HepG2 (cell line): ENCODE results near the gene MRGPRG. TPM values are rescaled to one million over a fixed set of nuclear protein-coding genes. Genes with fewer than 3 reads are reported as not detected.

Experiments used
- ATAC-seq: fragments of 200-7000 bp; cut with Tn5 transposase; 3 replicates; pipeline ENCODE4 v1.9.1; 2020; ENCODE audit warnings: mild to moderate bottlenecking, moderate library complexity
- BruUV-seq: library from RNA; stranded (reverse); fragments of 400-500 nt; replicated peaks from 2 replicates; lab custom pipeline; 2021; lab: Mats Ljungman, UMichigan
- CTCF ChIA-PET: fragments of 300-600 bp; formaldehyde crosslinking; extraction: SDS; loops from one replicate; lab custom pipeline; 2021; ENCODE audit warnings: low total read pairs, inconsistent platforms, low intra/inter-chr PET ratio; lab: Yijun Ruan, JAX
- POLR2A ChIA-PET: fragments of 350-600 bp; sonication (Branson Sonifier 250); formaldehyde crosslinking; loops from one replicate; lab custom pipeline; 2020; ENCODE audit warnings: antibody characterized with exemption, inconsistent platforms; lab: Yijun Ruan, JAX
- DNase-seq: peaks from one replicate; pipeline ENCODE4 v3.0.0-alpha.2; 2015; ENCODE audit warnings: low spot score
- FAIRE-seq: peaks from 3 replicates; lab custom pipeline; 2011; peaks lifted over from hg19 to GRCh38; lab: Jason Lieb, UNC
- H2AFZ ChIP-seq: one replicate; pipeline ENCODE4 v1.6.1; 2011; ENCODE audit warnings: low read length, inconsistent platforms
- H3K27ac ChIP-seq: fragments of 300-600 bp; 3 replicates; pipeline ENCODE4 v1.8.0; 2011; ENCODE audit warnings: mixed run types, mild to moderate bottlenecking, mixed read lengths, low read length, inconsistent platforms; ENCODE audit not compliant: insufficient read depth; ENCODE audit errors: extremely low read length
- H3K27me3 ChIP-seq, 2 experiments: fragments of 200-600 bp in 1 of 2; 2 replicates in 1 of 2; 3 replicates in 1 of 2; pipeline versions ENCODE4 v1.6.0 to v1.8.0; 2011; ENCODE audit warnings: low read length in 2 of 2, mild to moderate bottlenecking in 2 of 2, moderate library complexity in 2 of 2, inconsistent platforms in 1 of 2; ENCODE audit not compliant: insufficient read depth in 2 of 2, control insufficient read depth in 1 of 2
- H3K36me3 ChIP-seq, 2 experiments: fragments of 200-600 bp in 1 of 2; replicated peaks in 1 of 2; 2 replicates in 1 of 2; 3 replicates in 1 of 2; pipeline versions ENCODE4 v1.5.1 to v1.8.0; 2011; ENCODE audit warnings: low read length in 2 of 2, inconsistent platforms in 1 of 2; ENCODE audit not compliant: insufficient read depth in 2 of 2, control insufficient read depth in 1 of 2
- H3K4me1 ChIP-seq: 2 replicates; pipeline ENCODE4 v1.5.1; 2012; ENCODE audit warnings: low read length, inconsistent platforms; ENCODE audit not compliant: insufficient read depth
- H3K4me2 ChIP-seq: 2 replicates; pipeline ENCODE4 v1.6.0; 2011; ENCODE audit warnings: low read depth, low read length, inconsistent platforms
- H3K4me3 ChIP-seq, 3 experiments: fragments of 200-600 bp in 1 of 3; sonication (generic), shearing (Covaris generic) in 1 of 3; replicated peaks in 1 of 3; 2 replicates each; pipeline ENCODE4 v1.5.1; 2011 to 2016; ENCODE audit warnings: low read length in 3 of 3, inconsistent platforms in 2 of 3, low read depth in 2 of 3, mild to moderate bottlenecking in 2 of 3, control low read depth in 1 of 3, mixed read lengths in 1 of 3; ENCODE audit not compliant: insufficient read depth in 1 of 3
- H3K79me2 ChIP-seq: one replicate; pipeline ENCODE4 v1.6.1; 2011; ENCODE audit warnings: low read length, inconsistent platforms; ENCODE audit not compliant: insufficient read depth
- H3K9ac ChIP-seq: 2 replicates; pipeline ENCODE4 v1.6.0; 2011; ENCODE audit warnings: mild to moderate bottlenecking, low read depth, low read length, inconsistent platforms; ENCODE audit not compliant: insufficient read depth
- H3K9me3 ChIP-seq: 2 replicates; pipeline ENCODE4 v1.5.1; 2012; ENCODE audit warnings: mild to moderate bottlenecking, low read length
- H4K20me1 ChIP-seq: 2 replicates; pipeline ENCODE4 v1.6.0; 2011; ENCODE audit warnings: inconsistent platforms, mild to moderate bottlenecking, low read length, moderate library complexity; ENCODE audit not compliant: insufficient read depth
- ATF7 ChIP-seq, 2 experiments: fragments of 450-650 bp in 1 of 2; sonication (generic) in 1 of 2; formaldehyde crosslinking in 1 of 2; IDR thresholded peaks; 2 replicates each; pipeline versions ENCODE4 v1.4.0 to v1.6.1; 2016 to 2020; ENCODE audit warnings: antibody characterized with exemption in 1 of 2, mild to moderate bottlenecking in 1 of 2, missing genetic modification reagents in 1 of 2
- CREB1 ChIP-seq, 2 experiments: fragments of 450-650 bp in 1 of 2; IDR thresholded peaks; 2 replicates each; pipeline ENCODE4 v1.6.1; 2016 to 2017; ENCODE audit warnings: control low read depth in 1 of 2, mild to moderate bottlenecking in 1 of 2, missing compliant biosample characterization in 1 of 2, missing genetic modification characterization in 1 of 2
- EEA1 ChIP-seq: sonication (generic); formaldehyde crosslinking; IDR thresholded peaks from 2 replicates; pipeline ENCODE4 v1.5.1; 2020; ENCODE audit warnings: mild to moderate bottlenecking, missing genetic modification reagents, borderline replicate concordance
- HHEX ChIP-seq: IDR thresholded peaks from 2 replicates; pipeline ENCODE4 v1.6.1; 2016; ENCODE audit warnings: control low read depth
- PRDM4 ChIP-seq: sonication (generic); formaldehyde crosslinking; IDR thresholded peaks from 2 replicates; pipeline ENCODE4 v1.9.0; 2021; ENCODE audit warnings: missing genetic modification reagents, borderline replicate concordance
- TRAFD1 ChIP-seq: sonication (generic); formaldehyde crosslinking; IDR thresholded peaks from 2 replicates; pipeline ENCODE4 v1.5.1; 2020; ENCODE audit warnings: missing genetic modification reagents, mild to moderate bottlenecking, borderline replicate concordance
- WGBS: methylation state at CpG from one replicate; pipeline ENCODE4 v1.1.6; 2017; ENCODE audit warnings: low lambda C conversion rate; 5-methylcytosine and 5-hydroxymethylcytosine counted together
- in situ Hi-C: cut with HindIII; loops from 2 replicates; pipeline ENCODE4 v1.10.0; 2017; ENCODE audit warnings: low pct_unique_long_range_greater_than_20kb; ENCODE audit not compliant: extremely low pct_ligation_motif_present
- intact Hi-C: fragments of 100-400 bp; cut with micrococcal nuclease; formaldehyde crosslinking; loops from one replicate; pipeline ENCODE4 v1.10.0; 2022; ENCODE audit not compliant: unreplicated experiment
- polyA plus RNA-seq, 8 experiments: library from polyadenylated mRNA; depleted of rRNA in 3 of 8; stranded (reverse) in 7 of 8; unstranded in 1 of 8; fragments of >200 nt; fragmentation: Illumina TruSeq in 4 of 8; extraction: Trizol in 4 of 8; gene quantifications; 2 replicates each; pipeline versions ENCODE4 v1.2.1 to v1.2.3, GENCODE V29; 2011 to 2016; ENCODE audit warnings: low read depth in 4 of 8, missing spikeins in 1 of 8, mixed read lengths in 1 of 8; ENCODE audit not compliant: insufficient read depth in 1 of 8
- total RNA-seq, 5 experiments: library from RNA; depleted of rRNA; stranded (reverse); fragments of >200 nt; fragmentation: Illumina TruSeq; extraction: Trizol; gene quantifications; 2 replicates each; pipeline ENCODE4 v1.2.3, GENCODE V29; 2016; ENCODE audit warnings: low read depth in 1 of 5

MRGPRG gene
- total and polyA plus RNA-seq, 2 of the 13 experiments (the other 11 are each of a cell fraction or from before 2014, with no cell fraction given) = not detected

- no peak for TF ChIP-seq PRDM4 (CRISPR knock-in tag)
These were observed 44.2 kb downstream of the MRGPRG start (continued) for GRCh38 chr11:3174387-3174786.

GRCh38 chr11:3173795-3174194, 44.8 kb downstream of the MRGPRG start:
- CTCF ChIA-PET = no interaction called here
- no peak overlapping the region for H3K27ac ChIP-seq
- TF ChIP-seq ATF7 (IDR thresholded peaks at IDR 0.05) (peak; percentile 50; the same call in 1 of the 2 replicates), ATF7 (CRISPR knock-in tag; IDR thresholded peaks at IDR 0.05) (no peak), EEA1 (CRISPR knock-in tag) (no peak), HHEX (no peak), TRAFD1 (no peak), CREB1 (IDR thresholded peaks at IDR 0.05) (peak; percentile 97), CREB1 (CRISPR knock-in tag; IDR thresholded peaks at IDR 0.05) (no peak)
- TF ChIP-seq, all 625 proteins: peak for 2
- Histone ChIP-seq H3K36me3 (no peaks in the 10 kb centered on the region), H4K20me1 (no peaks in the 10 kb centered on the region), H3K9ac (no peak overlapping the region), H3K79me2 (no peaks in the 10 kb centered on the region), H2AFZ (no peak overlapping the region), H3K4me2 (no peak overlapping the region), H3K4me1 (no peaks in the 10 kb centered on the region), H3K9me3 (peaks cover 17% of the 10 kb centered on the region), H3K27me3 (peaks cover 14 to 37% of the 10 kb centered on the region in 2 experiments), H3K4me3 (no peak overlapping the region)
- intact Hi-C loops (no loop called here), in situ Hi-C loops (no loop called here)
- no peak for DNase-seq
- FAIRE-seq = no peak
- POLR2A ChIA-PET = no interaction called here
- 24% methylated on average over 2 of the region's 2 CpGs for WGBS
- BruUV-seq = no TSS peak
- ATAC-seq = no peak
